Astrocyte of the hippocampus (primary cell): Measurements from ENCODE around the gene CDH13.
A peak's percentile ranks its signal among the peaks of the same experiment; 100 is the strongest.

ENCODE experiments used
- DNase-seq: peaks from one replicate; pipeline ENCODE4 v3.0.0; 2011; ENCODE audit warnings: low read depth, low spot score

Gene CDH13

DNA sequence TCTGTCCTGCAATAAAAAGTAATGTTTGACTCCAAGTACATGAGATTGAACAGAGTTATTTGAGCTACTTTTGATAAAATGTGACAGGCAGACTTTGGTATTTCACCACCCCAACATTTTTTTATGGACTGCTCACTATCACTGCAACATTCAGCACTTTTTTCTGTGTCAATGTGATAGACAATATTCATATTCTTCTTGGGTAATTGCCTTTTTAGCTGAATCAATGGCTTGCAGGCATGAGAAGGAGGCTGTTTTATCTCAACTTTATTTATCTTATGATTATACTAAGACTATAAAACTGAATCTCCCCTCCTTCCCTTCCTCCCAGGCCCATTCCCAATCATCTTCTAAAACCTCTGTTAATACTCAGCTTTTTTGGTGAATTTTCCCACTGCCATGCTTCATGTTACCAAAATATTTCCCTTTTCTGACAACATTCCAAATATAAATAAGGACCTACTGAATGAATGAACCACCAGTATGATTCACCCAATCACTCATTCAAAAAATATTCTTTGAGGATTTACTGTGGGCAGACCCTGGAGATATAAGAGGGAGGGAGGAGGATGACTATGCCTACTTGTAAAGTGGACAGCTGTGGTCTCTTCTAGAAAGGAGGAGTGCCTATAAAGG lies 67.6 kb downstream of the CDH13 start:
- DNase-seq, result peak; percentile 10

DNA sequence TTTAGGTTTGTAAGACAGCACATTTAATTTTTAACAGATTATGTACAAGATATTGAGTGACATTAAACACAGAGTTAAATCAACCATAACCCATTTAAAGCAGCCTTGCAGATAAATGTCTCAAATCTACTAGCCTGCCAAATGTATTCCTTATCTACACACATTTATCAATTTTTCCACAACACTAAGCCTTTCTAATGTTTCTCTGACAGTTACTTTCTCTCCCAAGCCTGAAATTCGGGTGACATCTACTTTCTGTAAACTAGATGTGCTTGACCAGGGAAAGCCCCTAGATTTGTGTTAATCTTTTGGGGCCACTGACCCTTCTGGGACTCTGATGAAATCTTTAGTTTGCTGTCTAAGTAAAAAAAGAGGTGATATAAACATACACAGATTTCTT lies 69.0 kb downstream of the CDH13 start:
- DNase-seq, result no peak

DNA sequence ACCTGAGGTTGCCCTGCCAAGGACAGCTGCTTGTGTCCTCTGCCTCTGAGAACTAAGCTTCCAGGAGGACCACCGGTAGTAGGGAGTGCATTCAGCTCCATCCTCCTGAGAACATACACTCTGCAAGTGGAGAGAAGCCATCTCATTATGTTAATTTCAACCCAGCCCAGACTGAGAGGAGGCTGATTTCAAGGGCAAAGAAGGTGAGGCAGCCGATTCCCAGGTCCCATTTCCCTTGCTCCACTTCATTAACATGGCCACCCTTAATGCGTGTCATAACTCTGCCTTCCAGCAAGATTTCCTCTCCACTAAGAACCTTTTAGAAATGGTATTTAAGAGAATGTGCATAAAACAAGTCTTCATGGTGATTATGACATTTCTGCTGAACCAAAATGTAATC lies 72.5 kb downstream of the CDH13 start:
- DNase-seq, result no peak

DNA sequence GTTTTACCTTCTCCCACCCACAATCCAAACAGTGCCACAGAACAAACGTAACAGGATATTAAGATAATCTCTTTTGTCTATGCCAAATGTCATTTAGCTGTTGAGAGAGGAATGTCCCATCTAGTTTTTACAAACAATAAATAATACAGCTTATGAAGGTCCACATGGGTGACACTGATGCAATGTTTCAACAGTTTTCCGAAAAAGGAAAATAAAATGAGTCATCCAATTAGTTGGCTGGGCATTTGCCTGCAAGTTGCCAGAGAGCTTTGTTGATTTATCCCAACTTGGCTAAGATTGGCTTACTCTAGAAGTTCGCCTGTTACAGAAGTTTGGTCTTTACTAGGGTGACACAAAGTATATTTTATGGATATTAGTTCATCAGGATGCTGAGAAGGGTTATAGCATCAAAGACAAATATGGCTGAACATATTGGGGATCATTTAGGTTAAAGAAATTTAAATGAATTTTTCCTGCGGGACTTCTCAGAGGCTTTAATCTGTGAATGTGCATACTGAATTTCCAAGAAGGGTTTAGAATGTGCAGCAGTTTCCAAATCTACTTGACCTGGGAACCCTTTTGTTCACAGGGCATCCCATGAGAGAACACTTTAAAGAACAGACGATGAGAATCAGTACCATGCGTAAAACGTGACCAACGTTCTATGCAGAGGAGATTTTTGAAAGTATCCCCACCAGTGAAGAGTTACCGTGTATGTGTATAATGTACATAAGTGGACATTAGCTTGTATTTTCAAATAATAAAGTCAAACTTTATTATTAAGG lies 73.1 kb downstream of the CDH13 start:
- DNase-seq, result peak; percentile 81

DNA sequence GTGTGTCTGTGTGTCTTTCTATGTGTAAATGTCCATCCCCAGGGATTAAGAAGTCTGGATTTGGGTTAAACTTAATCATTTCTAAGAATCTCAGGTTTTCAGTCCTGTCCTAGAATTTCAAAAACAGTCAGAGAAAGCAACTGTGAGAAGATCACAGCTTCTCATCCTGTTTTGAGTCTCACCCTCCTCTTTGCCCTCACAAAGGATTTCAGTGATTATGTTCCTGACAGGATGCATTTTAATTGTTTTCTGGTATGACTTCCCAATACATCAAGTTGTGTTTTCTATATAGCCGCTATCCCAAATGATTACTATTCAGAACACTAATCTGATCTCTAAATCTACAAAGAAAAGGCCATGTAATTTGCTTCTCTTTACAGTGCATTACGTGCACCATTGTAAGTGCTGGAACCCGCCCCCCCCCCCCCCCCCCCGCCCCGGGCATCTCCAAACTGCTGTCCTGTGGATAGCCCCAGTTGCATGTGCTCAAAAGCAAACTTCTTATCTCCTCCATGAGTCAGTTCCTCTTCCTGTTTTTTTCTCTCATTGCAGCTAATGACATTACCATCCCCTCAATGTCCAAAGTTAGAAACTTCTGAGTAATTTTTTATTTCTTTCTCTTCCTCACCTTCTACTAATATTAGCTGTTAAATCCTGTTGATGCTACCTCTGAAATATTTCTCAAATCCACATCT lies 73.9 kb downstream of the CDH13 start:
- peak; percentile 1 for DNase-seq

DNA sequence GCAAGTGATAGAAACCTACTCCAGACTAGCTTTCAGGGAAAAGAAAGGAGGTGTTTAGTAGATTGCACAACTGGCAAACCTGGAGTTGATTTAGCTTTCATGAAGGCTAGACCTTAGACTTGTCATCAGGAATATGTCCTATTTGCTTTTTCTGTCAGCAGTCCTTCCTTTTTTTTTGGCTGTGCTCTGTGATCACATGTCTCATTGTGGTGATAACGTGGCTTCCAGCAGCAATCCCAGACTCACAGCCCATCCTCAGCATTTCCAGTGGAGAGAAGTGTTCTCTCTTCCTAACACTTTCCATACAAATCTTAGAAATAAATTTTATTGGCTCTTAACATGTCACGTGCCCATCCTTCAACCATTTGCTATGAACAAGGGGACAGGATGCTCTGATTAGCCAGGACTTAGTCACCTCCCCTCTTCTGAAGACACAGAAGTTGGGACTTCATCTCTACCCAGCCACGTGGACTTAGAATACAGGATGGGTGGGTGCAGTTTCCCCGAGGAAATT lies 74.7 kb downstream of the CDH13 start:
- no peak for DNase-seq

DNA sequence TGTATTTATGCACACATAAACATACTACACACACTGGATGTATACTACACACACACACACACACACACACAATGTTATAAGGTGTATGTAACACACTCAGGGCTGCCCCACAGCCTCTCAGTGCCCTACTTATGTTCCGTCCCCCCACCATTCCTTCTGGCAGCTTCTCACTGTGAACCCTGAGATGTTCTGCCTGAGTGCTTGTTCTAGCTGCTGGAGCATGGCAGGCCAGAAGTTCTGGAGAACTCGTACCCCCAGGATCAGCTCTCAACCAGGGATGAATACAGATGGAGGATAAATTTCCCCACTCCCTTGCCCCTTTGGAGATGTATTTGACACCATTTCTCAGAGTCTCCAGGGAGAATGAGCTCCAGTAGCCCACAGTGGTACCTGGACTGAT lies 76.4 kb downstream of the CDH13 start:
- no peak for DNase-seq

DNA sequence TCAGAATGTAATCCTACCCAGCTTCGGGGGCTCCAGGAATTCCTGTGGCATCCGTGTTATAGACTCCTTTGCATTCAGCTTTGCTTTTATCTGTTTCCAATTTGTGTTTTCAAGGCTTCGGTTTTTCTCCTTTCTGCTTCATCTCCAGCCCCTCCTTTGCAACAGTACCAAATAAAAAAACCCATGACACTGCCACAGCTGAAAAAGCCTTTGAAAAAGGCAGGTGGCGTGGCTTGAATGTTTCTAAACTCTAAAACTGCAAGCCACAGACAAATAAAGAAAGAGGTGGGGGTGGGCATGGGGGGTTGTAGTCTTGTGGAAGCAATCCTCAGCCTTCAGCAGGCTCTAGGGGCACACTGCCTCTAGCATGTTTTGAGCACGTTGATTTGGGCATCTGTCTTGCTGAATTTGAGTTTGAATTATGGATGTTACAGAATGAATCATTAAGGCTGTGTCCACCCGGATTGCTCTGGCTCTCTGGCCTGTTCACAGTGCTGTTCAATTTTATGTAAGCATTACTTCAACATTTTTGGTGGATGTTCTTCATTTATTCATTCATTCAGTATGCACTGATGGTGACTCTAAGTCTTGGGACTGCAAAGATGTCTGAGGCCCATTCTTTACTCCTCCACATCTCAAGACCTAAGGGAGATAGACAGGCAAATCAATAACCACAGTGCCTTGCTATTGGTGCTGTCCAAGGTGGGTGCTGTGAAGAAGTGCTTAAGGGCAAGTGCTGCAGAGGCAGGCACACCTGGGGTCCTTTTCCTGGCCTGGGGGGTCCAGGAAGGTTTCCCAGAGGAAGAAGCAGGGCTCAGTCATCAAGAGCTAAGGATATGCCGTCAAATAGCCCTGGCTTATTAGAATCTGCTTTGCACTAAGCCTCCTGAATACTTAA lies 77.4 kb downstream of the CDH13 start:
- DNase-seq, result peak; percentile 9

DNA sequence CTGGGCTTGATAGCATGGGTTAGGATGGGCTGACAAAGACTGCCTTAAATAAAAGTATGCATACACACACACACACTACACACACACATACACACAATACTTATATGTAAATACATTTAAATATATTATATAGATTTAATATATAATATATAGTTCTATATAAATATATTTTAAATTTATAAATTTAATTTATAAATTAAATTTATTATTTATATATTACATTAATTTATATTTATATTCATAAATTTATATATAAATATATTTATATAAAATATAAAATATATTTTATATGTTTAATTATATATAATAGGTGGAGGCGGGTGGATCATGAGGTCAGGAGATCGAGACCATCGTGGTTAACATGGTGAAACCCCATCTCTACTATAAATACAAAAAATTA lies 83.2 kb downstream of the CDH13 start:
- no peak for DNase-seq

DNA sequence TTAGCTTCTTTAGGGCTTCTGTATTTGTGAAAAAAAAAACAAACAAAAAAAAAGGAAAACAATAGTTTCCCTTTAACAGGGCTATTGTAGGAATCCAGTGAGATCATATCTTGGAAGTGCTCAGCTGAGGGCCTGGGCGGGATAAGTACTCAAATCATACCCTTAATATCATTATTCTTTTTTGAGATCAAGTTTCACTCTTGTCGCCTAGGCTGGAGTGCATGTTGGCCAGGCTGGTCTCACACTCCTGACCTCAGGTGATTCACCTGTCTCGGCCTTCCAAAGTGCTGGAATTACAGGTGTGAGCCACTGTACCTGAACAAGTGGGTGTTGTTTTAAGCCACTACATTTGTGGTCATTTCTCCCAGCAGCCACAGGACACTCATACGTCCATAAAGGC lies 87.0 kb downstream of the CDH13 start:
- peak; percentile 17 for DNase-seq

DNA sequence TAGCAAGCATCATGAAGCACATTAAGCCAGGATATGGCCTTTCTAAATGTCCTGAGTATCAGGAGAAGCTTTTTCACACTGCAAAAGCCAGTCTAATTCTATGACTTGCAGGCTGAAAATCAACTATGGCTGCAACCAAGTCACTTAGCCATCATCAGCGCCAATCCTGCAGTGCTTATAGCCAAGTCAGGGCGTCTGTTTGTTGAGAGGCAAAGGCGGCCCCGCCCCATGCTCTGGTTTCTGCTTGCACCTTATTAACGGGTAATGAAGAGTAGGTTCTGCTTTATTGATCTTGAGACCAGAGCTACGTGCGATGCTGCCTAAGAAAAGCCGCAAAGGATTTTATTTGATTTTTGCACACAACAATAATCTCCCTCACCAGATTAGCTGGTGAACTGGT lies 88.4 kb downstream of the CDH13 start:
- no peak for DNase-seq

DNA sequence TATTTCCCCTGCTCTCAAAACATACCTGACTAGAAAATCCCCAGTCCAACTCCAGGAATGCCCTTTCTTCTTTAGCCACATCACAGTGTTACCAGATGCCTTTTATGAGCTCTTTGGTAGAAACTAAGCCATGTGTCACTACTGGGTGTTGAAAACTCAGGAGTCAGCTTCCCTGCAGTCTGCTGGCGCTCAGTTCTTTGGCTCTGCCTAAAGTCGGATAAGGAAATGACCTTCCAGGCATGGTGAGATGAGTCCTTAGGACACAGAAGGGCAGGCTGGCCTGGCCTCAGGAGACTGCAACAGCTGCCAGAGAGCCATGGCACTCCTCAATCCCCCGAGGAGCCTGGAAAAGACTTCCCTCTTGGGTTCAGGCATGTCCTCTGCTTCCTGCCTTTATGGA lies 89.1 kb downstream of the CDH13 start:
- peak; percentile 6 for DNase-seq

DNA sequence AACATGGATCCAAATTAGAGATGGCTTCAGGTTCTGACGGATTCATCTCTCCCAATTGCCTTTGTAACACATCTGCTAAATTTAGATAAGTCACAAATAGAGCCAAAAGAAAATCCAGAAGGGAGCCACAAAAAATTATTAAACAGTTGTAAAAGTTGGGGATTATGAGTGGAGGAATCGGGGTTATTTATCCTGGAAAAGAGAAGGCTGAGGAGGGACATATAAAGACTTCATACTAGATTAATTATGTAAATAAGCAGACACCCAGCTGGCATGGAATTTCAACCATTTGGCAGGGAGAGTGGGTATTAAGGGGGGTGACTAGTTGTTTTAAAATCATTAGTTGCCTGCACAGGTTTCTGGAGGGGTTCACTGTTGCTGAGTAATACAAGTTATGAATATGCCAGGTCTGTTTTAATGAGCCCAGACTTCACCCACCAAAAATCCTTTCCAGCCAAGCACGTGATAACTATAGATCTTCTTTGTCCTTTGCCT lies 89.6 kb downstream of the CDH13 start:
- DNase-seq, result peak; percentile 25

DNA sequence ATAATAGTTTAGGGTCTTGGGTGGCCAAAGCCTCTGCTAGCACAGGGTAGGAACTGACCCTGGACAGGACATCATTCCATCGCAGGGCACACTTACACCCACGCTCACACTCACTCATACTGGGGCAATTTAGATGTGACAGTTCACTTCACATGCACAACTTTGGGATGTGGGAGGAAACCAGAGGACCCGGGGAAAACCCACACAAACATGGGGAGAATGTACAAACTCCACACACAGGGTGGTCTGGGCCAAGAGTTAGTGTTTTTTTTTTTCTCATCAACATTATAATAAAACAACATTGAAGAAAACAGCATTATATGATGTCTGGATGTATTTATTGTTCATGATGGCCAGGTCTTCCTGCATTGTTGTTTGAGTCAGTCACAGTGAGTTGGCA lies 93.6 kb downstream of the CDH13 start:
- DNase-seq, result no peak

DNA sequence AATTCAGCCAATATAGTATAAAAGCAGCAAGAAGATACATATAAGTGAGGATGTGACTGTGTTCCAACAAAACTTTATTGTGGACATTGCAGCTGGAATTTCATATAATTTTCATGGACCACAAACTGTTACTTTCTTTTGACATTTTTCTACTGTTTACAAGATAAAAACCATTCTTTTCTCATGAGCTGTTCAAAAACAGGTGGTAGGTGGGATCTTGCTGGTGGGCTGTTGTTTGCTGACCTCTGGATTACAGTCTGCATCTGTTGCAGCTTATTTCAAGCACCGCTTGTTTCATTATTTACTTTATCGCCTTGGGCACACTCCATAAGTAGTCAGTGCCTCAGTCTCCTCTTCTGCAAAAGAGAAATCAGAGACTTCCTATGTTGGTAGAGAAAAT lies 99.5 kb downstream of the CDH13 start:
- DNase-seq, result no peak

DNA sequence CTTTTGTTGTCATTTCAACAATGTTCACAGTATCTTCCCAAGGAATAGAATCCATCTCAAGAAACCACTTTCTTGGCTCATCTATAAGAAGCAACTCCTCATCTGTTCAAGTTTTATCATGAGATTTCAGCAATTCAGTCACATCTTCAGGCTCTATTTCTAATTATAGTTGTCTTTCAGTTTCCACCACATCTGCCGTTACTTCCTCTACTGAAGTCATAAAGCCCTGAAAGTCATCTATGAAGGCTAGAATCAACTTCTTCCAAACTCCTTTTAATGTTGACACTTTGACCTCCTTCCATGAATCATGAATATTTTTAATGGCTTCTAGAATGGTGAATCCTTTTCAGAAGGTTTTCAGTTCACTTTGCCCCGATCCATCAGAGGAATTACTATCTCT lies 102.1 kb downstream of the CDH13 start:
- no peak for DNase-seq

DNA sequence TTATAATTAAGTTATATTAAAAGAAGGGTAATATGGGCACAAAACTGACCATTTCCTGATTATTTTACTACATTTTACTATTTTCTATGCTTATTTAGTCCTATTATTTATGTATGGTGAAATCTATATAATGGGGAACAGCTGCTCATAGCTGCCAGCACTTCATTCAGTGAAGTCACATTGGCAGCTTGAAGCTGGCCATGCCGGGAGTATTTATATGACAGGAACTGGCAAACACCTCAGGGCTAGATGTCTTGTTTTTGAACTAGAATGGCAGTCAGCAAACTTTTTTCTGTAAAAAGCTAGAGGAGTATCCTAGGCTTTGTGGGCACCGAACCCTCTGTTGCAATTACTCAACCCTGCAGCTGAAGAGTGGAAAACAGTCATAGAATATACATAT lies 104.1 kb downstream of the CDH13 start:
- DNase-seq, result no peak

DNA sequence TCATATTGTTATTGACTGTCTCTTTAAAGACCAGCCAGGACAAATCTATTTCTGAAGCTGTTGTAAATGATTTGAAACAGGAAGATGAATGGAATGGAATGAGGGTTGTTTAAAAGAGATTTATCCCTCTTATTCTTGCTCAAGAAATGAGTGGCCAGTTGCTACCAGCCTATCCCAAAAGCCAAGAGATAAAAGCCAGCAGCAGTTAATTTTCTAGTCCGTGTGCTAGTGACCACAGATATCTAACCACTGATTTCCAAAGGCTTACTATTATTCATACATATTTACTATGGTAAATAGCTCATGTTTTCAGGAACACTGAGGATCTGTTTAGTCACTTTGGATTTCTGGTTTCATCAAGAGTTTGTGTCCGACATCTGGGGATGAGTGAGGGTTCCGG lies 105.7 kb downstream of the CDH13 start:
- DNase-seq, result no peak

DNA sequence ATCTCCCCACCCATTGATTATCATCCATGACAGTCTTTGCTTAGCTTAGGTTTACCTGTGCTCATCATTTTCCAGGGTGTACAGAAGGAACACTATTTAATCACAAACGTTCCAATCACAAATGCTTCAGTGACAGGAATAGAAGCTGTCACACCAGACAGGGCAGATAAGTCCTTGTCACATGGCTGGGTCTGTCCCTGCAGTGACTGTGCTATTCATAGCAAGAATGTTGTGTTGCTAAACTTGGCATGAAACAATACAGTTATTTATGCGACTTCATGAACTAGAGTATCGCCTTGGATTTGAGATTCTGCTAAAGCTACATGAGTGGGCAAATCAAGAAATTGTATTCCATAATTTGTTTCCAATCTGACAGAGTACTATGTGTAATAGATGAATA lies 108.4 kb downstream of the CDH13 start:
- no peak for DNase-seq

DNA sequence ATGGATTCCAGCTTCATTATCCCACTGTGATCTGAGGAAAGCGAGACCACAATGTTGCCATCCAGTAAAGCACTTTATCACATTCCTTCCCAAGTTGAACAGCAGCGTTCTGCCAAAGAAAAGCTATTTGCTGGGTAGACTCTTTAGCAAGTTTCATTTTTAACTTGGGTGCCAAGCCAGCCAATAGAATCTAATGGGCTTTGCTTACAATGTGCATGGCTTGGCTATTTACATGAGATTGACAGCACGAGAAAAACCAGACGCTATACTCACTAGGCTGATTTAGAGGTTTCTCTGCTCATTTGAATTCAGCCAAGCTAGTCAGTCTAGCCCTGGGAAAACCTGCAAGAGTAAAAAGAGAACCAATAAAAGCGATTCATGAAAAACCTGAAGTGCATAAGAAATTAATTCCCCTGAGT lies 108.9 kb downstream of the CDH13 start:
- peak; percentile 94 for DNase-seq

DNA sequence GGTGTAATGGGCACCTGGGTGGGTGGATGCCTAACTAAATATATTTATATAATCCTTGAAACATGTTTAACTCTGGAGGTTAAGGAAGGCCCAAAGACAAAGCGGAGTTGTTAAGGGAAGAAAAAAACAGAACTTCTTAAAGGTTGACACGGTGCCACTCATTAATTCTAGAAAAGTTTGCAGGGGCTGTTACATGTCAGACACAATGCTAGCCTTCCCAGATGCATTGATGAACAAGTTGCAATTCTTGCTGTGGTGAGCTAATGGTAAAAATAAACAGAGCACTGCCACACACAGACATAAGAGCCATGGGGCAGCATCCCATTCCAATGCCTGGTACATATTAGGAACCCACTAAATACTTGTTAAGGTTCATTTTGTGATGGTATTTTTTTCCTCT lies 109.5 kb downstream of the CDH13 start:
- DNase-seq, result no peak
